Activated gamma-delta T cell treated with anti-CD3 and anti-CD28 coated beads, Interleukin-2, amount 50 U/mL, for 16 hours (primary cell): ENCODE results near the gene MMP11.

Experiments used
- DNase-seq: peaks from one replicate; pipeline ENCODE4 v3.0.0-alpha.2; 2020; ENCODE audit warnings: low read depth

Gene MMP11

DNA sequence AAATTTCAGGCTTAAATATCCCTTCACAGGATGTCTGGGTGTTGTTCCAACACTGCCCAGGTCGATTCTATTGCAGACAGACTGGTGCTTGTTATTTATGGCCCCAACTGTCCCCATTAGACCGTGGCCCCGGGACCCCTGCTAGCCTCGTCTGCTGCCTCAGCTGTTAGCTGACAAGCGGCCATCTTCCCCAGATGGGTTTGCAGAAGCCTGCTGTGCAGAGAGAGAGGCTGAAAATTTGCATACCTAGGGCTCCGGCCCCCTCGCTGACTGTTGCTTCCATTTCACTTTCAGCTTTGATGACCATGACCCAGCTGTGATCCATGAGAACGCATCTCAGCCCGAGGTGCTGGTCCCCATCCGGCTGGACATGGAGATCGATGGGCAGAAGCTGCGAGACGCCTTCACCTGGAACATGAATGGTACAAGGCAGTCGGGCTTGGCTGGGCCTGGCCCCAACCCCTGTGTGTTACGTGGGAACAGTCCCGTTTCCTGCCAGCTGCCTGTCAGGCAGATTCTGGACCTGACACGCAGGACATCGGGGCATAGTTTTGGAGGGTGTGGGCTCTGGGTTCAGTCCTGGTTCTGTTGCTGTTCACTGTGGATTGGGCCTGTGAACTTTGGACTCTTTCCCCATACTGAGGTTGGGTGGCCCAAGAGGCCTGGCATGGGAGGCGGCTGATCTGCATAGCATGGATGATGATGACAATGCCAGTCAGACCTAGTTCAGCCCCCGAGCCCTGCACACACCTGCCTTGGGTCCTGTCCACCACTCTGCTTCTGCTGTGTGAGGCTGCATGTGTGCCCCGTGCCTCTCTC lies 30.6 kb downstream of the MMP11 start:
- DNase-seq: no peak

DNA sequence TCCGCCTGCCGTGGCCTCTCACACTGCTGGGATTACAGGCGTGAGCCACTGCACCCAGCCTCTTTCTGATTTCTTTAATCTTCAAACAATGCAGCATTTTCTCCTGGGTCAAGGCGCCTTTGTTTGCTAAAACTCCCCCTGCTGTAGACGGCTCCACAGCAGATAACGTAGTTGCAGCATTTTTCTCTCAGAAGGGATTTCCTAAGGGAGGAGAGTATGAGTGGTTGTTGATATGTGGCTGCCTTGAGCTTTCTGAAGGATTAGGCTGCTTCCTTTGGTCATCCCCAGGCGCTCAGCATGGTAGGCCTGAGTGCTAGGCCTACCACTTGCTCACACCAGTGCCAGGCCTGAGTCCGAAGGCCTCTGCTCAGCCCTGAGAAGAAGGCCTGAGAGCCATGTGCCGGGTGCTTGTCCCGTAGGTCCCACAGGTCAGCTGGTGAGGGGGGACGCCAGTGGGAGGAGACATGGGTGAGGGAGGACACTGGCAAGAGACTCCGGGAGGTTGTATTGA lies 32.2 kb downstream of the MMP11 start:
- DNase-seq: no peak

DNA sequence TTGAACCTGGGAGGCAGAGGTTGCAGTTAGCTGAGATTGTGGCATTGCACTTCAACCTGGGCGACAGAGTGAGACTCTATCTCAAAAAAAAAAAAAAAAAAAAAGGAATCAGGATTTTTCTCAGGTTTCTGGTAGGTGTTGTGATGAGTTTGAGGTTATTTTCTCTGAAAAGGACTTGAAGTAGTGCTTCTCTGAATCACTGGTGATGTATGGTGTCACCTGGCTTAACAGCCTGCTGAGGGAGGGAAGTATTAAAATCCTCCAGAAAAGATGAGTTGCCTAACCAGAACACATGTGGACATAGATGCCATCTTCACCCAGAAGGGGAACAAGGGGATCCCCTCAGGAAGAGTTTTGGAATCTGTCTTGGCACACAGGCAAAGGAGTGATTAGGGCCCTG lies 34.2 kb downstream of the MMP11 start:
- no peak for DNase-seq

DNA sequence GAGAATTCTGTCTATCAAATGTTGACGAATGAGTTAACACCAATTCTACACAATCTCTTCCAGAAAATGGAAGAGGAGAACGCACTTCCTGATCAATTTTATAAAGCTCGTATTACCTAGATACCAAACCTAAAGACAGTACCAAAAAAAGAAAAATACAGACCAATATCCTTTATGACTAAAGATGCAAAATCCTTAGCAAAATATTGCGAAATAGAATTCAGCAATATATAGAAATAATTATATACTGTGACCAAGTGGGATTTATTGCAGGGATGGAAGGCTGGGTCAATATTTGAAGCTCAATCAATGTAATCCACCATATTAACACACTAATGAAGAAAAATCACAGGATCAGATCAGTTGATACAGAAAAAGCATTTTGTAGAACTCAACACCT lies 39.7 kb downstream of the MMP11 start:
- DNase-seq: no peak

DNA sequence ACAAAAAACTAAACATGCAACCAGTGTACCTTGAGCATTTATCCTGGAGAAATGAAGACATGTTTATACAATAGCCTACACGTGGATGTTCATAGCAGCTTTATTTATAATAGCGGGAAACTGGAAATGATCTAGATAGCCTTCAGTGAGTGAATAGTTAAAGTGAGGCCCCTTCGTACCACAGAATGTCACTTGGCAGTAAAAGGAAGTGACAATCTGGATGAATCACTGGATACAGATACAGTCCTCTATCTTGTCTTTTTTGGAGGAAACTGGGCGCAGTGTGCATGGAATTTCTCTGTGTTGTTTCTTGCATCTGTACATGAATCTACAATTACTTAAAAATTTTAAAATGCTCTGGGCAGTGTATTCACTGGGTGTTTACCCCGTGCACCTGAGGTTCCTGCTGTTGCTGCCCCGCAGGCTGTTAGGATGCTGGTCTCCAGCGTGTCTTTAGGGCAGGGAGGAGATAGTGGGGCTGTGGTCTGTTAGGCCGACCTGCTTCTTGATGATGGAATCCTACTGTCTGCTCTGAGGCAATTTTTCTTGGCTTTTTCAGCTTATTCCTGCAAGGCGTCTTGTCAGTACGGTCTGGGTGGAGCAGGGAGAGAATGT lies 43.0 kb downstream of the MMP11 start:
- DNase-seq: no peak

DNA sequence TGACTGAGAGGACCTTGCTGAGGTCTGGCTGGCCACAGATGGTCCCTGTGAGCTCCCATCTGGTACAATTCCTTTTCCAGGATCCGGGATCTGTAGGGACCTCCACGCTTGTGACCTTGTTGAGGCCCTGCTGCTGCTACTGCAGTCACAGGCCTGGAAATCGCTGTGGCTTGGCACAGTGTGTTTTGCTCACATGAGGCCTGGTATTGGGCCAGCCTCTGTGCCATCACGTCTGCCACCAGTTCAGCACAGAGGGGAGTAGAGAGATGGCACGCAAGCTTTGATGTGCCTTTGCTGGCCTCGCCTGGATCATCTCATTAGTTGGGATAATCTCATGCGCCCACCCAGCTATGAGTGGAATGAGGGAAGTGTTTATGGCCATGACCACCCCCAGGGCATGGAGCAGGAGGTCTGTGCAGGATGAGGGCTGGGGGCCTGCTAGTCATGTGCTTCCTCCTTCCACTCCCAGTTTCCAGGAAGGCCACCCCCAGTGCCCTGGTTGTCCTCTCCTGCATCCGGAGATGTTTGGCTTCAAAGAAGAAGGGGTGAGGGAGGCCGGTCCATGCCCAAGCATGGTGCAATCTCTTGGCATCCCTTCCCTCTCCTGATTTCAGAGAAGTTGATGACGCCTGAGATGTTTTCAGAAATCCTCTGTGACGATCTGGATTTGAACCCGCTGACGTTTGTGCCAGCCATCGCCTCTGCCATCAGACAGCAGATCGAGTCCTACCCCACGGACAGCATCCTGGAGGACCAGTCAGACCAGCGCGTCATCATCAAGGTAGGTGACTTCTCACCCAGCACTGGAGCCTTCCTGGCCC lies 43.7 kb downstream of the MMP11 start:
- no peak for DNase-seq

DNA sequence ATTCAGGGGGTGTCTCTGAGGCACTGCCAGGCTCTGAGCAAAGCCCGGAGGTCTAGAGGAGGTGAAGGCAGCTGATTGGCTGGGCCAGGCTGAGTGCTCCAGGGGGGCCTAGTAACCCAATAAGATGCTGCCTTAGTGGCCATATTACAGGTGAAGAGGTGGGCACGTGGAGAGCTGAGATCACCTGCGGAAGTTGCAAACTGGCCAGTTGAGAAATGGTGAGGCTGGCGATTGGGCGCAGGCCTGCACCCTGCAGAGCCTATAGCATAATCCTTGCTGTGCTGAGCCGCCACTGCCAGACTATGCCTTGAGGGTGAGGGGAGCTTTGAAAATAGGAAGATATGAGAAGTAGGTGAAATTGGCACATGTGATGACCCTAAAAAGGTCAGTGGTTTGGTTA lies 44.5 kb downstream of the MMP11 start:
- DNase-seq: no peak

DNA sequence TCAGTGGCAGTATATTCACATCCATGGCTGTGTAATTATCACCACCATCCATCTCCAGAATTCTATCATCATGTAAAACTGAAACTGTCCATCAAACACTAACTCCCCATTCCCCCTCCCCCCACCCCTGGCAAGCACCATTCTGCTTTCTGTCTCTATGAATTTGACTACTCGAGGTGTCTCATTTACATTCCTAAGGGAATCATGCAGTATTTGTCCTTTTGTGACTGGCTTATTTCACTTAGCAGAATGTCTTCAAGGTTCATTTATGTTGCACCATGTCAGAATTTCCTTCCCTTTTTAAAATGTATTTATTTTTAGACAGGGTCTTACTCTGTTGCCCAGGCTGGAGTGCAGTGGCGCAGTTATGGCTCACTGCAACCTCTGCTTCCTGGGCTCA lies 45.9 kb downstream of the MMP11 start:
- DNase-seq: no peak

DNA sequence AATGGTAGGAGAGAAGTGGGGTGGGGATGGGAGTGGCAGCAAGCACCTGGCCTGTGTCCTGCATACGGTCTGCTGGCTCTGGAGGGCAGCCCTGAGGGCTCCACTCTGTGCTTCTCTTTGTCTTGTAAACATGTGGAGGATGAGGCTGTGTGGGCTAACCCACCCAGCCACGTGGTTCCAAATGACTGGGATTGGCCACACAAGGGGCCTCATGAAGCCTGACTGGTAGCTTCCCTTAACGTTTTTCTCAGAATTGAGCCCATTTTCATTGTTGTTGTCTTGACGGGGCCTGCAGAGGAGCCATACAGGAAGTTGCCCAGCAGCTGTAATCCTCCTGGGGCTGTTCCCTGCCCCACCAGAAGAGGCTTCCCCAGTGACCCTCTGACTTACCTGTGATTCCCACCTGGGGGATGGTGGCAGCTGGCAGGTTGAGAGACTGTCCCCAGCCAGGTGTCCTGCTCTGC lies 48.1 kb downstream of the MMP11 start:
- DNase-seq: no peak

DNA sequence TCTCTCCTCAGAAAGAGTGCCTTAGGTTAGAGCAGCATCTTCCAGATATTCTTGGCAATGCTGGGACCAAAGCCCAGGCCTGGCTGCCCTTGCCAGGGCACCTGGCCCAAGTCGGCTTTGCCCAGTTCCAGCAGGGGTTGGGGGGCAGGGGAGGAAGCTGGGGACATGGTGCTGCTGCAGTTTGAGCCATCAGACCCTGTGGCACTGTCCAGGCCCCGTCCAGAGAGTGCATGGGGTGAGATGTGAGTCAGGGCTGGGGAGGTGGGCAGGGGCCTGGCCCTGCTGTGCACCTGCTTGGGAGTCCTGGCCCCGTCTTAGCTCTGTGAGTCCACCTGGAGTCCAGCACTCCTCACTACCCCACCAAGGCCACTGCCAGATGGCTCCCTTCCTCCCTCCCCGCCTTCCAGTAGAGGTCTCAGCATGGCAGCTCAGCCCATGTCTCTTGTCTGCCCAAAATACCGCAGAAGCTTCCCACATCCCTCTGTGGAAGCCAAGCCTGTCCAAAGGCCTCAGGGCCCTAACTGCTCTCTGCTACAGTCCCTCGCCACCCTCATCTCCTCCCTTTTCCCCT lies 49.5 kb downstream of the MMP11 start:
- DNase-seq: no peak

DNA sequence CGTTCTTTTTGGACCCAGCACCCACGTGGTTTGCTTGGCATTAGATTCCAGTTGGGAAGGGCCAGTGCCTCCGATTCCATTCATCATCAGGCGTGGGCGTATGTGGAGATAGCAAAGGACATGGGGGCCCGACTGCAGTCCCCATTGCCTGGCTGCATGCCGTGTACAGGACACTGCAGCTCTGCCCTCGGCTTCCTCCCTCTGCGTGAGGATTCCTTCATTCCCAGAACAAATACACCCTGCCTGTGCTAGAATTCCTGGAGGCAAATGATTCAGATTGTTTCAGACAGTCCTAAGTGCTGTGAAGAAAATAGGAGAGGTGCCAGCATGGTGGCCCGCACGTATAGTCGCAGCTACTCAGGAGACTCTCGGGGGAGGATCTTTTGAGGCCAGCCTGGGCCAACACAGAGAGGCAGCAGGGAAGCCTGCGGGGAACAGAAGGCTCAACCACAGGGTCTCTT lies 50.7 kb downstream of the MMP11 start:
- DNase-seq: no peak

DNA sequence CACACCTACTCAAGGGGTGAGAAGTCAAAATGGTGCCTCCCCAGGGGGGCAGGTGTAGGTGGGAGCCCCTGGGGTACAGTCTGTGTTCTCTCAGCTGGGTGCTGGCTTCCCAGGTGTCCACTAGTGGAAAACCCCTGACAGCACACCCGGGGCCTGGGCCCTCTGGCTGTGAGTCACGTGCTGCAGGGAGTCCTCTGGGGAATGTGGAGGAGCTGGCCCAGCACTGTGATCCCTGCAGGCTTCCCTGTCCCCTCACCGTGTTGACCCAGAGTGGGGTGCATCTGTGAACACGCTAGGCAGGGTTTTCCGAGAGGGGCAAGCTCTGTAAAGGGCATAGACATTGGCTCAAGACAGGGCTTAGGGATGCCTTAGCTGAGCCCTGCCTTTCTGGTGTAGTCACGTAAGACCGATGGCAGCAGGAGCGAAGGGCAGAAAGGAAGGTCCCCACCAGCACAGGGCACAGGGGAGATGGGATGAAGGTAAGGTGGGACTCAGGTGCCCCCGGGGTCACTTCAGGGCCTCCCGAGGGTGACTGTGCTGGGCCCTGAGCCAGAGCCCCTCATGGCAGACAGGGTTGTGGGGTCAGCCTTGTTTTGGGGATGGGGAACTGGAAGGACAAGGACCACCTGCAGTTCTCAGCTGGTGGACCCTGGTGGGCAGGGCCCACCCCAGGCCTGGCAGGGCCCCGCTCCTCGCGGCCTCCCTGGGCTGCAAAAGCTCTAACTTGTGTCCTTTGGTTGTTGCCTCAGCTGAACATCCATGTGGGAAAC lies 52.0 kb downstream of the MMP11 start:
- no peak for DNase-seq

DNA sequence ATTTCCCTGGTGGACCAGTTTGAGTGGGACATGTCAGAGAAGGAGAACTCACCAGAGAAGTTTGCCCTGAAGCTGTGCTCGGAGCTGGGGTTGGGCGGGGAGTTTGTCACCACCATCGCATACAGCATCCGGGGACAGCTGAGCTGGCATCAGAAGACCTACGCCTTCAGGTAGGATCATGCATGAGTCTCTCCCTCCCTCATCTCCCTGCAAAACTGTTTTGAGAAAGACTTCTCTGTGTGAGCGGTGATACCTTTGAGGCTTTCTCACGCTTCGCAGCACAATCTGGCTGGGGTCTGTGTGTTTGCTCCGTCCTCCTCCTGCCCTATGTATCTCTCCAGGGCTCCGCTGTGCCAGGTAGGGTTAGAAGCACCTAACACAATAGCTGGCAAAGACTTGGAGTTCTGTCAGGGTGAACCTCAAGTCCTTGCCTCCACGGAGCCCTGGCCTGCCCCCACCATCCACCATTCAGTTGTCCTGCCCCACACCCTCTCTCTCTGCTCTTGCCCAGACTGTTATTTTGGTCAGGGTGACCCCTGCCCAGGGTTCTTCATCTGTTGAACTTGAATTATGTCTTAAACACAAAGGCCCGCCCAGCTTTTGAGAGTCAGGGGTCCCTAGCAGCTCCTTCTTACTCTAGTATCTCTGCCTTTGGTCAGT lies 52.7 kb downstream of the MMP11 start:
- no peak for DNase-seq

DNA sequence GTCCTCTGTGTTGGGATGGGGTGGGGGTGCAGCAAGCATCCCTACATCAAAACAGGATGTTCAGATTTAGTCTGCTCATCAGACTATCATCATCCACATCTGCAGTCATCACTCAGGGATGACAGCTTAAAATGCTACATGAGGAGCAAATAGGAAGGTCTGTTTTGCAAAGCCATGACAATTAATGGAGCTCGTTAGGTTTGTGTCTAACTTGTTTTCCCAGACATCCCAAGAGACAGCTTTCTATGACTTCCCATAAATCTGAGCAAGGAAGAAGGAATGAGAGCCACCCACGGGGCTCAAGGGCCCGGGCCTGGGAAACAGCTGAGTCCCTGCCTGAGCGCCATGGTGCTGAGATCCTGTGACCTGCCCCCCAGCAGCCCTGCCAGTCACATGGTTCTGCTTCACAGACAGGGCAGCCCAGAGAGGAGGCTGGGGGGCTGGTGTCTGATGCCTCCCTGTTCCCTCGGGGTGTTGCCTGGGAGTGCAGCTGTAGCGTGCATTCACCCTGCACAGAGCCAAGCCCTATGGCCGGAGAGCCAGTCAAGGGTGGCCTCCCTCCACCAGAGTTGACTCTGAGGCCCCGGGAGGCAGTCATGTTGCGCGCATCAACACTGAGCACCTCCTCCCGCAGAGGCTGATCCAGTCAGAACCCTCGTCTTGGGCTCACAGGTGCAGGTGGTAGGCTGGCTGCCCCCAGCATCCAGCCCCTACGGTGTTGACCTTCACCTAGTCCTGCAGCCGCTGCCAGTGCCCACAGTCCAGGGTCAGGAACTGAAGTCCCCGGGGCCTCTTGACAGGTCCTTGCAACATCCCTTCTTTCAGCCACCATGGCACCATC lies 54.1 kb downstream of the MMP11 start:
- DNase-seq: no peak

DNA sequence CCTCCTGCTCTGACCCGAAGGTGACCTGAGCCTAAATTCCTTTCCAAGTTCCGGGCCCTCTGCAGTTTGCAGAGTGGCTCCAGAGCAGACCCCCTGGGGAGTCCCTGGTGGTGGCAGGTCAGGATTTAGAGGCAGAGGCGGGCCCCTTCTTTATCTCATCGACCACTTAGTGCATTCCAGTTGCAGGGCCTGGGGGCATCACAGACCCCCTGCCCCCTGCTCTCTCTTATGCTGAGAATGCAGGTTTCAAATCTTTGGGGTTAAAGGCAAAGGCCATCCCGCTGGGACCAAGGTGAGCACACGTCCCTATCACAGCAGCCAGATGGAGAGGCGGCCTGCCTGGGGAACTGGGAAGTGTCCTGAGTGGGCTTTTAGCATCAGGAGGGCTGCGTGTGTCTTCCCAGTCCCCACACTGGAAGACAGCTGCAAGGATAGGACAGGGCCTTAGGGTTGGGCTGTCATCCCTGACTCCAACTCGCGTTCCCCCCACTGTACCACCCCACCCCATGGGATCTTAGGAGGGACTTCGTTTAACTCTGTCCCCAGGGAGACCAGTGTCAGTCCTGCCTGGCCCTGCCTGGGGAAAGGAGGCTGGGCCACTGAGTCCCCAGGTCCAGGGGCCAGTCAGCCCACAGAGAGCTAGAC lies 54.8 kb downstream of the MMP11 start:
- DNase-seq: no peak

DNA sequence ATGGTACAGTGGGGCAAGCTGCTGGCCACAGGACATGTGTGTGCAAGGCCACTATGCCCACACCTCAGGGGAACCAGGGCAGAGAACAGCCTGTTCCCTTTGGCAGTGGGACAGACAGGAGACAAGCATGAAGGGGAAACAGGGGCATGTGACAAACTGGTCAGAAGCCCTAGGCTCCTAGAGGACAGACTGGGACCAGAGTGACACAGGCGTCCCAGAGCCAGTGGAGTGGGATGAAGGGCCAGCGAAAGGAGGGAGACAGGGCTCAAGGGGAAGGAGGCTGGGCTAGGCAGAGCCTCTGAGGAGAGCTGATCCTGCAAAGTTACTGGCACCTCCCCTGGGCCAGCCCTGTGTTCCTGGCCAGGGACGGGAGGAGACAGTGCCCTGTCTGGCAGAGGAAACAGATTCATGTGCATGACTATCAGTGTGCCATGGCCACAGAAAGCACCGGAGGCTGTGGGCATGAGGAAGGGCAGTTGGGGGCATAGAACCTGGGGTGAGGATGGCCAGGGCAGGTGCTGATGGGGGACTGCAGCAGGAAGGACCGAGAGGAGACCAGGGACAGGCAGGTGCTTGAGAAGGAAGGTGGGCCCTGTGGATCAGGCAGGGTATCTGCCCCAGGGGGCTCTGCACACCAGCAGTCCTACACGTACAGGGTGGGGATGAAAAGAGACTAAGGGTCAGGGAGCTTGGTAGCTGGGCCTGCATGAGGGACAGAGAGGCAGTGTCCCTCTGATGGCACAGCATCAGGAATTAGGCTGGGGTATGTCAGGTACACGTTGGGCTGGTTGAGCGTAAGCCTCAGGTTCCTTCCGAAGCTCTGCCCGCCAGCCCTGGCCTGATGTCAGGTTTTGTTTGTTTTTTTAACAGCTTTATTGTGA lies 56.4 kb downstream of the MMP11 start:
- DNase-seq: no peak

DNA sequence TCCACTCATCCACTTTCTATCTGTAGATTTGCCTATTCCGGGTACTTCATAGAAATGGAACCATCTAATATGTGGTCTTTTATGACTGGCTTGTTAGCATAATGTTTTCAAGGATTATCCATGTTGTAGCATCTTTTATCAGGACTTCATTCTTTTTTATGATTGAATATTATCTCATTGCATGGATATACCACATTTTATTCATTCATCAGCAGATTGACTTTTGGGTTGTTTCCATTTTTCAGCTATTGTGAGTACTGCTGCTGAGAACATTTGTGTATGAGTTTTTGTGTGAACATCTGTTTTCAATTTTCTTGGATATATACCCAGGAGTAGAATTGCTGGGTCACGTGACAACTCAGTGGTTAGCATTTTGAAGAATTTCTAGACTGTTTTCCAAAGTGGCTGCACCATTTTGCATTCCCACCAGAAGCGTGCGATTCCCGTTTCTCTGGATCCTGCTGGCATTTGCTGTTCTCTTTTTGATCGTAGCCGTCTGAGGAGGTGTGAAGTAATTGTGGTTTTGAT lies 57.3 kb downstream of the MMP11 start:
- no peak for DNase-seq

DNA sequence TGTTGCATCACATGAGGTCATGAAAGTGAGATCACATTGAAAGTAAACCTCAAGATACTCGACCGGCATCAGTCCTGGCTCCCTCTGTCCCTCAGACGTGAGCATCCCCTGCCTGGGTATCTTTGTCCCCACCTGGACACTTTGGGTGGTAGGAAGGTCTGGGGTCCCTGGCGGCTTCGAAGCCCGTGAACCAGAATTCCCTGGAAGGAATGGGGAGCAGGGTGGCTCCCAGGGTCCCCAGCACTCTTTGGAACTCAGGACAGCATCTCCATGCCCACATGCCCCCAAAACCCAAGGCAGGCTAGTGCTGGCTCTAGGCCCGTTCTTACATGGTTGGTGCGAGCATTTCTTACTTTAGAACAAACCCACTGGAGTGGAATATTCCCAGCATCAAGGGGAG lies 58.6 kb downstream of the MMP11 start:
- DNase-seq: no peak
